HepG2 (cell line): Measurements from ENCODE around the gene SLC25A38. TPM values are rescaled to one million over a fixed set of nuclear protein-coding genes. Genes with fewer than 3 reads are reported as not detected.

Source experiments
- FOXA1 ChIP-seq, 2 experiments: fragments of 450-650 bp in 1 of 2; sonication (generic) in 1 of 2; formaldehyde crosslinking in 1 of 2; IDR thresholded peaks; 2 replicates each; pipeline versions ENCODE4 v1.4.0 to v1.6.1; 2016 to 2020; ENCODE audit warnings: missing genetic modification reagents in 1 of 2
- GTF2F1 ChIP-seq: fragments of 150-350 bp; IDR thresholded peaks from 2 replicates; pipeline ENCODE4 v1.6.1; 2014; ENCODE audit warnings: low read length
- MED13 ChIP-seq: sonication (generic); formaldehyde crosslinking; IDR thresholded peaks from 2 replicates; pipeline ENCODE4 v1.5.0; 2020; ENCODE audit warnings: missing genetic modification reagents
- PAWR ChIP-seq: sonication (generic); formaldehyde crosslinking; IDR thresholded peaks from 2 replicates; pipeline ENCODE4 v1.4.0; 2020; ENCODE audit warnings: missing genetic modification reagents, mild to moderate bottlenecking, borderline replicate concordance
- REXO4 ChIP-seq: sonication (generic); formaldehyde crosslinking; IDR thresholded peaks from 2 replicates; pipeline ENCODE4 v1.8.0; 2022; ENCODE audit warnings: missing genetic modification reagents, mild to moderate bottlenecking, borderline replicate concordance
- RNF219 ChIP-seq: sonication (generic); formaldehyde crosslinking; IDR thresholded peaks from 2 replicates; pipeline ENCODE4 v1.5.0; 2020; ENCODE audit warnings: mild to moderate bottlenecking, missing genetic modification reagents
- TFDP2 ChIP-seq: sonication (generic); formaldehyde crosslinking; IDR thresholded peaks from 2 replicates; pipeline ENCODE4 v1.4.0; 2020; ENCODE audit warnings: missing genetic modification reagents
- ZNF205 ChIP-seq: IDR thresholded peaks from 2 replicates; pipeline ENCODE4 v1.6.1; 2018; ENCODE audit warnings: missing biosample characterization, missing genetic modification reagents
- ZNF441 ChIP-seq: sonication (generic); formaldehyde crosslinking; IDR thresholded peaks from 2 replicates; pipeline ENCODE4 v1.7.0; 2021; ENCODE audit warnings: missing genetic modification reagents, borderline replicate concordance
- ZXDC ChIP-seq: sonication (generic); formaldehyde crosslinking; IDR thresholded peaks from 2 replicates; pipeline ENCODE4 v1.5.0; 2020; ENCODE audit warnings: mild to moderate bottlenecking, missing genetic modification reagents
- polyA plus RNA-seq, 8 experiments: library from polyadenylated mRNA; depleted of rRNA in 3 of 8; stranded (reverse) in 7 of 8; unstranded in 1 of 8; fragments of >200 nt; fragmentation: Illumina TruSeq in 4 of 8; extraction: Trizol in 4 of 8; gene quantifications; 2 replicates each; pipeline versions ENCODE4 v1.2.1 to v1.2.3, GENCODE V29; 2011 to 2016; ENCODE audit warnings: low read depth in 4 of 8, missing spikeins in 1 of 8, mixed read lengths in 1 of 8; ENCODE audit not compliant: insufficient read depth in 1 of 8
- total RNA-seq, 5 experiments: library from RNA; depleted of rRNA; stranded (reverse); fragments of >200 nt; fragmentation: Illumina TruSeq; extraction: Trizol; gene quantifications; 2 replicates each; pipeline ENCODE4 v1.2.3, GENCODE V29; 2016; ENCODE audit warnings: low read depth in 1 of 5

Gene SLC25A38
- total and polyA plus RNA-seq, 2 of the 13 experiments (the other 11 are each of a cell fraction or from before 2014, with no cell fraction given) = 32.5 to 35.4 TPM

GRCh38 chr3:39407259-39407629 is 24.1 kb downstream of the SLC25A38 start (continued):
- no peak for TF ChIP-seq PAWR
- no peak for TF ChIP-seq MED13
- TF ChIP-seq ZNF205 (CRISPR knock-in tag) = no peak
- TF ChIP-seq GTF2F1 = no peak
- 0 out of 2 replicates have a peak, but pooled peaks have one; percentile 33 for TF ChIP-seq RNF219 (CRISPR knock-in tag)
- no peak for TF ChIP-seq ZXDC
- no peak for TF ChIP-seq FOXA1 (IDR thresholded peaks at IDR 0.05)
- peak; percentile 24; the same call in 1 of the 2 replicates for TF ChIP-seq FOXA1 (CRISPR knock-in tag; IDR thresholded peaks at IDR 0.05)
- TF ChIP-seq ZNF441 (CRISPR knock-in tag) = no peak
- TF ChIP-seq TFDP2 = no peak
- no peak for TF ChIP-seq REXO4 (CRISPR knock-in tag)
